K562 (cell line): ENCODE results near the gene TTC33.

Source experiments
- EZH2 ChIP-seq: IDR thresholded peaks from 2 replicates; pipeline ENCODE4 v1.6.1; 2012; ENCODE audit warnings: low read depth, mild to moderate bottlenecking, inconsistent platforms, low read length, borderline replicate concordance
- KLF16 ChIP-seq: IDR thresholded peaks from 2 replicates; pipeline ENCODE4 v1.6.1; 2016; ENCODE audit warnings: antibody characterized with exemption
- MAFK ChIP-seq: IDR thresholded peaks from 2 replicates; pipeline ENCODE4 v1.6.1; 2011; ENCODE audit warnings: low read length, improper control_type of control experiment
- ZNF146 ChIP-seq: IDR thresholded peaks from one replicate; pipeline ENCODE4 v1.6.1; 2018; ENCODE audit warnings: missing compliant biosample characterization; ENCODE audit not compliant: unreplicated experiment
- ZNF408 ChIP-seq: fragments of 250-450 bp; sonication (Bioruptor Pico); IDR thresholded peaks from 2 replicates; pipeline ENCODE4 v1.4.0; 2020; ENCODE audit warnings: low read depth, mild to moderate bottlenecking, moderate library complexity
- TF ChIP-seq, protein P1 (sequence below), 2 experiments: fragments of 450-650 bp in 1 of 2; sonication (generic) in 1 of 2; formaldehyde crosslinking in 1 of 2; IDR thresholded peaks in 1 of 2; conservative IDR thresholded peaks in 1 of 2; 2 replicates each; pipeline versions ENCODE4 v1.6.1 to v1.8.1; 2016 to 2023; ENCODE audit warnings: mild to moderate bottlenecking in 2 of 2, moderate library complexity in 2 of 2, inconsistent platforms in 1 of 2, missing genetic modification reagents in 1 of 2
- TF ChIP-seq, protein P2 (sequence below): fragments of 450-650 bp; IDR thresholded peaks from 2 replicates; pipeline ENCODE4 v1.6.1; 2017; ENCODE audit warnings: antibody characterized with exemption, mild to moderate bottlenecking

DNA sequence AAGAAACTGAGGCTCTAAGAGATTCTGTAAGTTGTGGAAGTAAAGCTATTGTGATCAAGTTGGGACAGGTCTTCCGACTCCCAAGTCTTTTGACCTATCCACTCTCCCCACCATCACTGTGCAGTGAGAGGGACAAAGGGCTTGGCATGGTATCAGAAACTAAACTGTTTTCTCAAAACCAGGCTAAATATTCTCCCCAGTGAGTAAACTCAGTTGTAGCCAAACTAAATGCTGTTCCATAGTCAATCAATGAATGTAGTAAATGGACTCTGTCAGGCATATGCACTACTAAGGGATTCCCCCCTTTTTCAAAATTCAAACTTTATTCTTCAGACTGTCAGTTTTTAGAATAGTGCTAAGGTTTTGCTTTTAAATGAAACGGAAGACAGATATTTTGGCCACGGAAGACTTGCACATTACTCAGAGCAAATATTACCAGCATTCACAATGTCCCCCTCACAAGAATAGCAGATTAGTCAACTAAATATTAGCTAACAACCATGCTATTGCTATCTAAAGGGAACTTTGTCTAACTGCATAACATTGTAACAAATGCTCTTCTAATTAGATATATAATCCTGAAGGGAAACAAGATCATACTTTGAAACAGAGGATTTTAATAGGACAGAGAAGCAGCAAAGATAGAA is 35.3 kb upstream of the TTC33 start:
- no peak for TF ChIP-seq MAFK
- TF ChIP-seq ZNF146: no peak
- no peak for TF ChIP-seq KLF16
- TF ChIP-seq EZH2: no peak
- TF ChIP-seq ZNF408 (CRISPR knock-in tag): no peak
- TF ChIP-seq, protein P1, sequence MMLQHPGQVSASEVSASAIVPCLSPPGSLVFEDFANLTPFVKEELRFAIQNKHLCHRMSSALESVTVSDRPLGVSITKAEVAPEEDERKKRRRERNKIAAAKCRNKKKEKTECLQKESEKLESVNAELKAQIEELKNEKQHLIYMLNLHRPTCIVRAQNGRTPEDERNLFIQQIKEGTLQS (IDR thresholded peaks at IDR 0.05): no peak
- TF ChIP-seq, protein P1 (CRISPR knock-in tag; conservative IDR thresholded peaks at IDR 0.05): no peak
- TF ChIP-seq, protein P2, sequence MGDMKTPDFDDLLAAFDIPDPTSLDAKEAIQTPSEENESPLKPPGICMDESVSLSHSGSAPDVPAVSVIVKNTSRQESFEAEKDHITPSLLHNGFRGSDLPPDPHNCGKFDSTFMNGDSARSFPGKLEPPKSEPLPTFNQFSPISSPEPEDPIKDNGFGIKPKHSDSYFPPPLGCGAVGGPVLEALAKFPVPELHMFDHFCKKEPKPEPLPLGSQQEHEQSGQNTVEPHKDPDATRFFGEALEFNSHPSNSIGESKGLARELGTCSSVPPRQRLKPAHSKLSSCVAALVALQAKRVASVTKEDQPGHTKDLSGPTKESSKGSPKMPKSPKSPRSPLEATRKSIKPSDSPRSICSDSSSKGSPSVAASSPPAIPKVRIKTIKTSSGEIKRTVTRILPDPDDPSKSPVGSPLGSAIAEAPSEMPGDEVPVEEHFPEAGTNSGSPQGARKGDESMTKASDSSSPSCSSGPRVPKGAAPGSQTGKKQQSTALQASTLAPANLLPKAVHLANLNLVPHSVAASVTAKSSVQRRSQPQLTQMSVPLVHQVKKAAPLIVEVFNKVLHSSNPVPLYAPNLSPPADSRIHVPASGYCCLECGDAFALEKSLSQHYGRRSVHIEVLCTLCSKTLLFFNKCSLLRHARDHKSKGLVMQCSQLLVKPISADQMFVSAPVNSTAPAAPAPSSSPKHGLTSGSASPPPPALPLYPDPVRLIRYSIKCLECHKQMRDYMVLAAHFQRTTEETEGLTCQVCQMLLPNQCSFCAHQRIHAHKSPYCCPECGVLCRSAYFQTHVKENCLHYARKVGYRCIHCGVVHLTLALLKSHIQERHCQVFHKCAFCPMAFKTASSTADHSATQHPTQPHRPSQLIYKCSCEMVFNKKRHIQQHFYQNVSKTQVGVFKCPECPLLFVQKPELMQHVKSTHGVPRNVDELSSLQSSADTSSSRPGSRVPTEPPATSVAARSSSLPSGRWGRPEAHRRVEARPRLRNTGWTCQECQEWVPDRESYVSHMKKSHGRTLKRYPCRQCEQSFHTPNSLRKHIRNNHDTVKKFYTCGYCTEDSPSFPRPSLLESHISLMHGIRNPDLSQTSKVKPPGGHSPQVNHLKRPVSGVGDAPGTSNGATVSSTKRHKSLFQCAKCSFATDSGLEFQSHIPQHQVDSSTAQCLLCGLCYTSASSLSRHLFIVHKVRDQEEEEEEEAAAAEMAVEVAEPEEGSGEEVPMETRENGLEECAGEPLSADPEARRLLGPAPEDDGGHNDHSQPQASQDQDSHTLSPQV: no peak
